ENCODE measurements around the gene ADGRA3.

GRCh38 chr4:22485737-22486136 is 30.1 kb downstream of the ADGRA3 start:
- TF ChIP-seq CTCF (IDR thresholded peaks at IDR 0.05) (no peak), POLR2A (IDR thresholded peaks at IDR 0.05) (no peak)
